K562 (cell line): ENCODE measurements around the gene ADD2.

ENCODE experiments used
- CSDE1 ChIP-seq, 2 experiments: fragments of 450-650 bp; IDR thresholded peaks; 2 replicates each; pipeline ENCODE4 v1.6.1; 2016; ENCODE audit warnings: mild to moderate bottlenecking in 1 of 2
- CTCF ChIP-seq, 3 experiments: IDR thresholded peaks in 2 of 3; conservative IDR thresholded peaks in 1 of 3; 2 replicates each; pipeline ENCODE4 v1.5.1; 2011 to 2012; ENCODE audit warnings: low read length in 3 of 3, mild to moderate bottlenecking in 3 of 3, control low read depth in 2 of 3, improper control_type of control experiment in 1 of 3, inconsistent platforms in 1 of 3, low read depth in 1 of 3, mixed read lengths in 1 of 3, moderate library complexity in 1 of 3; ENCODE audit not compliant: insufficient read depth in 2 of 3
- EP300 ChIP-seq: IDR thresholded peaks from 2 replicates; pipeline ENCODE4 v1.6.1; 2012; ENCODE audit warnings: low read length, improper control_type of control experiment
- FIP1L1 ChIP-seq: fragments of 200-400 bp; formaldehyde crosslinking; IDR thresholded peaks from 2 replicates; pipeline ENCODE4 v1.6.1; 2018; ENCODE audit warnings: mild to moderate bottlenecking, low read depth, low read length; ENCODE audit not compliant: poor library complexity, severe bottlenecking
- PHF21A ChIP-seq: fragments of 450-650 bp; IDR thresholded peaks from 2 replicates; pipeline ENCODE4 v1.6.1; 2017; ENCODE audit warnings: low read depth, borderline replicate concordance
- PHF8 ChIP-seq: fragments of 200-600 bp; sonication (generic); IDR thresholded peaks from 2 replicates; pipeline ENCODE4 v1.6.1; 2012; ENCODE audit warnings: mixed run types, mild to moderate bottlenecking, inconsistent platforms, low read length, moderate library complexity, borderline replicate concordance
- SPI1 ChIP-seq: IDR thresholded peaks from 2 replicates; pipeline ENCODE4 v1.6.1; 2011; ENCODE audit warnings: low read depth, low read length, control low read depth, borderline replicate concordance
- STAG1 ChIP-seq: sonication (generic); formaldehyde crosslinking; IDR thresholded peaks from 2 replicates; pipeline ENCODE4 v1.5.0; 2020; ENCODE audit warnings: missing genetic modification reagents, borderline replicate concordance
- TCF15 ChIP-seq: fragments of 250-450 bp; sonication (Bioruptor Pico); IDR thresholded peaks from 2 replicates; pipeline ENCODE4 v1.8.0; 2022; ENCODE audit warnings: moderate library complexity, mild to moderate bottlenecking, inconsistent platforms
- XRCC5 ChIP-seq: fragments of 200-400 bp; formaldehyde crosslinking; IDR thresholded peaks from 2 replicates; pipeline ENCODE4 v1.6.1; 2017; ENCODE audit warnings: low read depth, mild to moderate bottlenecking, low read length
- ZKSCAN8 ChIP-seq: fragments of 200-800 bp; sonication (Bioruptor generic); IDR thresholded peaks from 2 replicates; pipeline ENCODE4 v1.6.1; 2016; ENCODE audit warnings: missing genetic modification characterization, missing compliant biosample characterization
- ZNF766 ChIP-seq: fragments of 200-800 bp; sonication (Bioruptor generic); conservative IDR thresholded peaks from 2 replicates; pipeline ENCODE4 v1.6.1; 2016; ENCODE audit warnings: missing genetic modification characterization, missing compliant biosample characterization

GRCh38 chr2:70719231-70719630 lies 48.8 kb downstream of the ADD2 start:
- TF ChIP-seq PHF8 (no peak), SPI1 (no peak), CTCF (IDR thresholded peaks at IDR 0.05 in 2 of 3, conservative IDR thresholded peaks at IDR 0.05 in 1 of 3; ENCODE audit: insufficient read depth in 2 of 3, low read depth in 1 of 3, low read length in 3 of 3) (no peak), PHF21A (no peak), EP300 (no peak), ZNF766 (CRISPR knock-in tag) (no peak), STAG1 (no peak), CSDE1 (IDR thresholded peaks at IDR 0.05) (no peak), TCF15 (CRISPR knock-in tag) (no peak), ZKSCAN8 (CRISPR knock-in tag) (no peak), FIP1L1 (no peak), XRCC5 (no peak)
